Activated T-helper 17 cell treated with anti-CD3 and anti-CD28 coated beads, Interleukin-2, amount 50 U/mL, for 72 hours (primary cell): ENCODE data around the gene EXO1. TPM values are rescaled to one million over a fixed set of nuclear protein-coding genes. Genes with fewer than 3 reads are reported as not detected.

Experiments
- ATAC-seq: fragments of 150-1000 bp; cut with Tn5 transposase; replicated peaks from 2 replicates; pipeline ENCODE4 v1.10.0; 2021; ENCODE audit warnings: mild to moderate bottlenecking, moderate library complexity
- H3K27ac Mint-ChIP-seq: one replicate; pipeline ENCODE4 v1.8.0; 2022; ENCODE audit warnings: mixed read lengths
- H3K27me3 Mint-ChIP-seq: one replicate; pipeline ENCODE4 v1.8.0; 2022; ENCODE audit warnings: mixed read lengths
- H3K36me3 Mint-ChIP-seq: one replicate; pipeline ENCODE4 v1.8.0; 2022; ENCODE audit warnings: low read depth, mild to moderate bottlenecking, mixed read lengths
- H3K4me1 Mint-ChIP-seq: one replicate; pipeline ENCODE4 v1.8.0; 2022; ENCODE audit warnings: mixed read lengths
- H3K4me3 Mint-ChIP-seq: one replicate; pipeline ENCODE4 v1.8.0; 2022; ENCODE audit warnings: mild to moderate bottlenecking, mixed read lengths
- H3K9me3 Mint-ChIP-seq: one replicate; pipeline ENCODE4 v1.8.0; 2022; ENCODE audit warnings: mixed read lengths
- total RNA-seq, 2 donors: library from RNA; stranded (reverse); gene quantifications; one replicate each; pipeline ENCODE4 v1.2.3, GENCODE V29; 2022

The EXO1 gene
- total RNA-seq, 2 donors from 2014 or later = 32.3 to 50.2 TPM

GRCh38 chr1:241934866-241935265 is 86.9 kb downstream of the EXO1 start:
- Mint-ChIP-seq H3K27me3 (peaks cover 4% of the 10 kb centered on the region), H3K36me3 (no peaks in the 10 kb centered on the region), H3K4me3 (no peak overlapping the region), H3K27ac (no peak overlapping the region), H3K4me1 (no peaks in the 10 kb centered on the region), H3K9me3 (peaks cover 4% of the 10 kb centered on the region)
- ATAC-seq = no peak

Other genes with a start within 250 kb of the EXO1 start
- gene CHML, start 207.8 kb upstream of the EXO1 start, total RNA-seq = 10 to 100 TPM in 1 of 2 donors, 1 to 10 TPM in 1; 8.9 to 13.4 TPM
- gene OPN3, start 207.8 kb upstream of the EXO1 start, total RNA-seq = 10 to 100 TPM in 1 of 2 donors, 1 to 10 TPM in 1; 9.2 to 14.7 TPM
- not detected for gene WDR64, start 195.9 kb upstream of the EXO1 start, total RNA-seq
- gene BECN2, start 109.6 kb downstream of the EXO1 start, total RNA-seq = not detected
- gene MAP1LC3C, start 150.9 kb downstream of the EXO1 start, total RNA-seq = not detected